ENCODE measurements around the gene ROR2.

The ROR2 gene

DNA sequence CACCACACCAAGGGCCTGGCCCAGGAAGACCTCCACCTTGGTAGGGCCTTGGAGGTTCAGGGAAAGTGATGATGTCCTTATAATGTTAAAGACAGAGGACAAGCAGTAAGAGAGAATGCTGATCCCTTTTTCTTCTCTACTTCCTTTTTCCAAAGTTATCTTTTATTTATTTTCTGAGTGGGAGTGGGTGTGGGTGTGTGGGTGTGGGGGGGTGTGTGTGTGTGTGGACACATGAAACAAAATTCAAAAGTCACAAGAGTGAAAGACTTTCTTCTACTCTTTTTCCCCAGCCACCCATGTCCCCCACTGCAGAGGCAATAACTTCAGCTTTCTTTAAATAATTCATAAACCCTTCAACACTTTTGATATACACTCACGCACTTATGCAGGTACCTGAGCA, 70.8 kb downstream of the ROR2 start (continued):
- TF ChIP-seq CSDC2 (CRISPR knock-in tag; IDR thresholded peaks at IDR 0.05) (no peak), ZNF70 (CRISPR knock-in tag; IDR thresholded peaks at IDR 0.05) (no peak), ZNF8 (CRISPR knock-in tag; IDR thresholded peaks at IDR 0.05) (no peak), ISL1 (CRISPR knock-in tag; IDR thresholded peaks at IDR 0.05) (no peak), ZNF565 (CRISPR knock-in tag; conservative IDR thresholded peaks at IDR 0.05; ENCODE audit: low read depth) (no peak), TOX (CRISPR knock-in tag; IDR thresholded peaks at IDR 0.05; ENCODE audit: borderline replicate concordance) (no peak)
- TF ChIP-seq, protein P1, sequence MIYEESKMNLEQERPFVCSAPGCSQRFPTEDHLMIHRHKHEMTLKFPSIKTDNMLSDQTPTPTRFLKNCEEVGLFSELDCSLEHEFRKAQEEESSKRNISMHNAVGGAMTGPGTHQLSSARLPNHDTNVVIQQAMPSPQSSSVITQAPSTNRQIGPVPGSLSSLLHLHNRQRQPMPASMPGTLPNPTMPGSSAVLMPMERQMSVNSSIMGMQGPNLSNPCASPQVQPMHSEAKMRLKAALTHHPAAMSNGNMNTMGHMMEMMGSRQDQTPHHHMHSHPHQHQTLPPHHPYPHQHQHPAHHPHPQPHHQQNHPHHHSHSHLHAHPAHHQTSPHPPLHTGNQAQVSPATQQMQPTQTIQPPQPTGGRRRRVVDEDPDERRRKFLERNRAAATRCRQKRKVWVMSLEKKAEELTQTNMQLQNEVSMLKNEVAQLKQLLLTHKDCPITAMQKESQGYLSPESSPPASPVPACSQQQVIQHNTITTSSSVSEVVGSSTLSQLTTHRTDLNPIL (CRISPR knock-in tag; IDR thresholded peaks at IDR 0.05; ENCODE audit: low read depth), result no peak

DNA sequence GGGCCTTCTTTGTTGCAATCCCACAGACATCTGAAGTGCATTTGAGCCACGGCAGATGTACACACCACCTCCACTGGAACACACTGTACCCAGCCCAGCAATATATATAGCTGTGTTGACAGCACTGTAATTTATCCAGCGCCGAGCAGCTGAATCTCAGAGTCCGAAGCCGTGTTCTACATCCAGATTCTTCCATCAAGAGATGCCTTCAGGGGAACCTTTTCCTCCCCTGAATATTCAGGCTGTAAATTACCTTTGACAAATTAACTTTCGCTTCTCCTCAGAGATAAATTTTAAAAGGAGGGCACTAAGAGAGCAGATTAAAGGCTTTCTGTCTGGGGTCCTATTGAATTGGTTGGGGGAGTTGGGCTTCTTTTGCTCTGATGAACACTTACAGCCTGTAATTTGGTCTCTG, 76.4 kb downstream of the ROR2 start:
- ATAC-seq, result no peak
- no peak for TF ChIP-seq ESRRG (CRISPR knock-in tag; IDR thresholded peaks at IDR 0.05)
- TF ChIP-seq TCF4 (CRISPR knock-in tag; IDR thresholded peaks at IDR 0.05; ENCODE audit: borderline replicate concordance), result no peak
- TF ChIP-seq, protein P1 (CRISPR knock-in tag; IDR thresholded peaks at IDR 0.05; ENCODE audit: low read depth), result no peak
- no peak for TF ChIP-seq CSDC2 (CRISPR knock-in tag; IDR thresholded peaks at IDR 0.05)
- no peak for TF ChIP-seq ZNF565 (CRISPR knock-in tag; conservative IDR thresholded peaks at IDR 0.05; ENCODE audit: low read depth)
- TF ChIP-seq ZFP30 (CRISPR knock-in tag; IDR thresholded peaks at IDR 0.05), result no peak
- TF ChIP-seq PPARA (CRISPR knock-in tag; IDR thresholded peaks at IDR 0.05; ENCODE audit: borderline replicate concordance), result no peak
- TF ChIP-seq BACH2 (CRISPR knock-in tag; IDR thresholded peaks at IDR 0.05; ENCODE audit: borderline replicate concordance), result no peak
- no peak for TF ChIP-seq ARNTL (CRISPR knock-in tag; IDR thresholded peaks at IDR 0.05; ENCODE audit: borderline replicate concordance, low read depth)
- TF ChIP-seq PATZ1 (CRISPR knock-in tag; IDR thresholded peaks at IDR 0.05; ENCODE audit: borderline replicate concordance), result no peak
- no peak for TF ChIP-seq ZC3H10 (CRISPR knock-in tag; IDR thresholded peaks at IDR 0.05)
- TF ChIP-seq, protein P2, sequence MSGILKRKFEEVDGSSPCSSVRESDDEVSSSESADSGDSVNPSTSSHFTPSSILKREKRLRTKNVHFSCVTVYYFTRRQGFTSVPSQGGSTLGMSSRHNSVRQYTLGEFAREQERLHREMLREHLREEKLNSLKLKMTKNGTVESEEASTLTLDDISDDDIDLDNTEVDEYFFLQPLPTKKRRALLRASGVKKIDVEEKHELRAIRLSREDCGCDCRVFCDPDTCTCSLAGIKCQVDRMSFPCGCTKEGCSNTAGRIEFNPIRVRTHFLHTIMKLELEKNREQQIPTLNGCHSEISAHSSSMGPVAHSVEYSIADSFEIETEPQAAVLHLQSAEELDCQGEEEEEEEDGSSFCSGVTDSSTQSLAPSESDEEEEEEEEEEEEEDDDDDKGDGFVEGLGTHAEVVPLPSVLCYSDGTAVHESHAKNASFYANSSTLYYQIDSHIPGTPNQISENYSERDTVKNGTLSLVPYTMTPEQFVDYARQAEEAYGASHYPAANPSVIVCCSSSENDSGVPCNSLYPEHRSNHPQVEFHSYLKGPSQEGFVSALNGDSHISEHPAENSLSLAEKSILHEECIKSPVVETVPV (CRISPR knock-in tag; IDR thresholded peaks at IDR 0.05), result no peak
- TF ChIP-seq ZNF8 (CRISPR knock-in tag; IDR thresholded peaks at IDR 0.05), result no peak
- TF ChIP-seq TOX (CRISPR knock-in tag; IDR thresholded peaks at IDR 0.05; ENCODE audit: borderline replicate concordance), result no peak
- TF ChIP-seq ZFP3 (CRISPR knock-in tag; IDR thresholded peaks at IDR 0.05), result no peak
- no peak for TF ChIP-seq ZNF70 (CRISPR knock-in tag; IDR thresholded peaks at IDR 0.05)
- TF ChIP-seq GLIS3 (CRISPR knock-in tag; IDR thresholded peaks at IDR 0.05), result no peak
- no peak for TF ChIP-seq OSR1 (CRISPR knock-in tag; IDR thresholded peaks at IDR 0.05)
- TF ChIP-seq, protein P3, sequence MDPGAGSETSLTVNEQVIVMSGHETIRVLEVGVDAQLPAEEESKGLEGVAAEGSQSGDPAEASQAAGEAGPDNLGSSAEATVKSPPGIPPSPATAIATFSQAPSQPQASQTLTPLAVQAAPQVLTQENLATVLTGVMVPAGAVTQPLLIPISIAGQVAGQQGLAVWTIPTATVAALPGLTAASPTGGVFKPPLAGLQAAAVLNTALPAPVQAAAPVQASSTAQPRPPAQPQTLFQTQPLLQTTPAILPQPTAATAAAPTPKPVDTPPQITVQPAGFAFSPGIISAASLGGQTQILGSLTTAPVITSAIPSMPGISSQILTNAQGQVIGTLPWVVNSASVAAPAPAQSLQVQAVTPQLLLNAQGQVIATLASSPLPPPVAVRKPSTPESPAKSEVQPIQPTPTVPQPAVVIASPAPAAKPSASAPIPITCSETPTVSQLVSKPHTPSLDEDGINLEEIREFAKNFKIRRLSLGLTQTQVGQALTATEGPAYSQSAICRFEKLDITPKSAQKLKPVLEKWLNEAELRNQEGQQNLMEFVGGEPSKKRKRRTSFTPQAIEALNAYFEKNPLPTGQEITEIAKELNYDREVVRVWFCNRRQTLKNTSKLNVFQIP (CRISPR knock-in tag; IDR thresholded peaks at IDR 0.05; ENCODE audit: borderline replicate concordance, low read depth), result no peak

- no peak for ATAC-seq
- no peak for TF ChIP-seq SNAI2 (CRISPR knock-in tag; IDR thresholded peaks at IDR 0.05)
- TF ChIP-seq, protein P3 (CRISPR knock-in tag; IDR thresholded peaks at IDR 0.05; ENCODE audit: borderline replicate concordance, low read depth), result no peak
- no peak for TF ChIP-seq ZNF70 (CRISPR knock-in tag; IDR thresholded peaks at IDR 0.05)
Observed at GRCh38 chr9:91868732-91869391, 81.2 kb downstream of the ROR2 start.

Measured in SK-N-SH treated with all-trans-retinoic acid at 6 μM for 48 hours (cell line).